ENCODE measurements around the gene CAVIN4.

CAVIN4 gene, protein sequence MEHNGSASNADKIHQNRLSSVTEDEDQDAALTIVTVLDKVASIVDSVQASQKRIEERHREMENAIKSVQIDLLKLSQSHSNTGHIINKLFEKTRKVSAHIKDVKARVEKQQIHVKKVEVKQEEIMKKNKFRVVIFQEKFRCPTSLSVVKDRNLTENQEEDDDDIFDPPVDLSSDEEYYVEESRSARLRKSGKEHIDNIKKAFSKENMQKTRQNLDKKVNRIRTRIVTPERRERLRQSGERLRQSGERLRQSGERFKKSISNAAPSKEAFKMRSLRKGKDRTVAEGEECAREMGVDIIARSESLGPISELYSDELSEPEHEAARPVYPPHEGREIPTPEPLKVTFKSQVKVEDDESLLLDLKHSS

DNA sequence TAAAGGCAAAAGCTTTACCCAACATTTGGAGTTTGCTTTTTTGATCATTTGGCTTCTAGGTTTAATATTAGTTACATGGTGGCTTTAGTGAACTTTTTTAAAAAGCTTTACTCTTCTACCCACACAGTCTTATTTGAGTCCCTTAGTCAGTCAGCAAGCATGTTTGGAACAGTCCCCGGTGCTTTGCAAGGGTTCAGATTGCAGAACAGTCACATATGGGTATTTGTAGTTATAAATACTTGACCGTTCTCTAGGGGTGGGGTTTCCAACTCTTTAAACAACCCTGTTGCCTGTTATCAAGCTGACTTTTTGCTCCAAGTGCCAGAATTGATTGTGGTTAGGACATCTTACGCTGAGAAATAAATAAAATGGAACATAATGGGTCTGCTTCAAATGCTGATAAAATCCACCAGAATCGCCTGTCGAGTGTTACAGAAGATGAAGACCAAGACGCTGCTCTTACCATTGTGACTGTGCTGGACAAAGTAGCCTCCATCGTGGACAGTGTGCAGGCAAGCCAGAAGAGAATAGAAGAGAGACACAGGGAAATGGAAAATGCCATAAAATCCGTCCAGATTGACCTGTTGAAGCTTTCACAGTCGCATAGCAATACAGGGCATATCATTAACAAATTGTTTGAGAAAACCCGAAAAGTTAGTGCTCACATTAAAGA is at the start of gene CAVIN4:
Gene CAVIN4 (plus strand): TSS at position 304 of the 673 bp plus-strand sequence. CDS start 65 bp downstream, at position 369.
- ATAC-seq: no peak
- TF ChIP-seq PPARA (CRISPR knock-in tag; IDR thresholded peaks at IDR 0.05; ENCODE audit: borderline replicate concordance): no peak
- TF ChIP-seq ZNF70 (CRISPR knock-in tag; IDR thresholded peaks at IDR 0.05): no peak
- no peak for TF ChIP-seq SNAI2 (CRISPR knock-in tag; IDR thresholded peaks at IDR 0.05)
- no peak for TF ChIP-seq TCF4 (CRISPR knock-in tag; IDR thresholded peaks at IDR 0.05; ENCODE audit: borderline replicate concordance)
- no peak for TF ChIP-seq ZFP30 (CRISPR knock-in tag; IDR thresholded peaks at IDR 0.05)
- TF ChIP-seq ZC3H10 (CRISPR knock-in tag; IDR thresholded peaks at IDR 0.05): no peak
- TF ChIP-seq, protein P1, sequence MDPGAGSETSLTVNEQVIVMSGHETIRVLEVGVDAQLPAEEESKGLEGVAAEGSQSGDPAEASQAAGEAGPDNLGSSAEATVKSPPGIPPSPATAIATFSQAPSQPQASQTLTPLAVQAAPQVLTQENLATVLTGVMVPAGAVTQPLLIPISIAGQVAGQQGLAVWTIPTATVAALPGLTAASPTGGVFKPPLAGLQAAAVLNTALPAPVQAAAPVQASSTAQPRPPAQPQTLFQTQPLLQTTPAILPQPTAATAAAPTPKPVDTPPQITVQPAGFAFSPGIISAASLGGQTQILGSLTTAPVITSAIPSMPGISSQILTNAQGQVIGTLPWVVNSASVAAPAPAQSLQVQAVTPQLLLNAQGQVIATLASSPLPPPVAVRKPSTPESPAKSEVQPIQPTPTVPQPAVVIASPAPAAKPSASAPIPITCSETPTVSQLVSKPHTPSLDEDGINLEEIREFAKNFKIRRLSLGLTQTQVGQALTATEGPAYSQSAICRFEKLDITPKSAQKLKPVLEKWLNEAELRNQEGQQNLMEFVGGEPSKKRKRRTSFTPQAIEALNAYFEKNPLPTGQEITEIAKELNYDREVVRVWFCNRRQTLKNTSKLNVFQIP (CRISPR knock-in tag; IDR thresholded peaks at IDR 0.05; ENCODE audit: borderline replicate concordance, low read depth): no peak
- TF ChIP-seq BACH2 (CRISPR knock-in tag; IDR thresholded peaks at IDR 0.05; ENCODE audit: borderline replicate concordance): no peak
- no peak for TF ChIP-seq RARB (CRISPR knock-in tag; IDR thresholded peaks at IDR 0.05)
- TF ChIP-seq, protein P2, sequence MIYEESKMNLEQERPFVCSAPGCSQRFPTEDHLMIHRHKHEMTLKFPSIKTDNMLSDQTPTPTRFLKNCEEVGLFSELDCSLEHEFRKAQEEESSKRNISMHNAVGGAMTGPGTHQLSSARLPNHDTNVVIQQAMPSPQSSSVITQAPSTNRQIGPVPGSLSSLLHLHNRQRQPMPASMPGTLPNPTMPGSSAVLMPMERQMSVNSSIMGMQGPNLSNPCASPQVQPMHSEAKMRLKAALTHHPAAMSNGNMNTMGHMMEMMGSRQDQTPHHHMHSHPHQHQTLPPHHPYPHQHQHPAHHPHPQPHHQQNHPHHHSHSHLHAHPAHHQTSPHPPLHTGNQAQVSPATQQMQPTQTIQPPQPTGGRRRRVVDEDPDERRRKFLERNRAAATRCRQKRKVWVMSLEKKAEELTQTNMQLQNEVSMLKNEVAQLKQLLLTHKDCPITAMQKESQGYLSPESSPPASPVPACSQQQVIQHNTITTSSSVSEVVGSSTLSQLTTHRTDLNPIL (CRISPR knock-in tag; IDR thresholded peaks at IDR 0.05; ENCODE audit: low read depth): no peak
- TF ChIP-seq GLIS3 (CRISPR knock-in tag; IDR thresholded peaks at IDR 0.05): no peak
- no peak for TF ChIP-seq OSR1 (CRISPR knock-in tag; IDR thresholded peaks at IDR 0.05)
- TF ChIP-seq TOX (CRISPR knock-in tag; IDR thresholded peaks at IDR 0.05; ENCODE audit: borderline replicate concordance): no peak
- TF ChIP-seq, protein P3, sequence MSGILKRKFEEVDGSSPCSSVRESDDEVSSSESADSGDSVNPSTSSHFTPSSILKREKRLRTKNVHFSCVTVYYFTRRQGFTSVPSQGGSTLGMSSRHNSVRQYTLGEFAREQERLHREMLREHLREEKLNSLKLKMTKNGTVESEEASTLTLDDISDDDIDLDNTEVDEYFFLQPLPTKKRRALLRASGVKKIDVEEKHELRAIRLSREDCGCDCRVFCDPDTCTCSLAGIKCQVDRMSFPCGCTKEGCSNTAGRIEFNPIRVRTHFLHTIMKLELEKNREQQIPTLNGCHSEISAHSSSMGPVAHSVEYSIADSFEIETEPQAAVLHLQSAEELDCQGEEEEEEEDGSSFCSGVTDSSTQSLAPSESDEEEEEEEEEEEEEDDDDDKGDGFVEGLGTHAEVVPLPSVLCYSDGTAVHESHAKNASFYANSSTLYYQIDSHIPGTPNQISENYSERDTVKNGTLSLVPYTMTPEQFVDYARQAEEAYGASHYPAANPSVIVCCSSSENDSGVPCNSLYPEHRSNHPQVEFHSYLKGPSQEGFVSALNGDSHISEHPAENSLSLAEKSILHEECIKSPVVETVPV (CRISPR knock-in tag; IDR thresholded peaks at IDR 0.05): no peak

DNA sequence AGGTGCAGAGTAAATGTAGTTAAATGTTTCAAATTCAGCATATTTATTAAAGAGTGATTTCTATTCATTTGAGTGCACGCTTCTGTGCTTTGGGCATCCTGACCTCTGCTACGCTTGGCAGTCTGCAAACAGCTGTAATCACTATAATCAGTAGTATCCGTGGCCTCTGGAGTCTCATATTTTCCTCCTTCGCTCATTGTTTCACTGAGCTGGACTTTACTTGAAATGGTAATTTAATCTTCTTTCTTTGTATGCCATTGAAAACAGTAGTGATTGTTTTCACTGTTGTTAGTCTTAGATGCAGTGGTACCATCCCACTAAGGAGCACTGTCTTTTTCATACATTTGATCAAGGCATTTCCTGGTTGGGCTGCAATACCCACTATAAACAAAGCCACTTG is 43.5 kb upstream of the CAVIN4 start:
- ATAC-seq: no peak
- no peak for TF ChIP-seq RARB (CRISPR knock-in tag; IDR thresholded peaks at IDR 0.05)
- no peak for TF ChIP-seq TOX (CRISPR knock-in tag; IDR thresholded peaks at IDR 0.05; ENCODE audit: borderline replicate concordance)
- TF ChIP-seq, protein P4, sequence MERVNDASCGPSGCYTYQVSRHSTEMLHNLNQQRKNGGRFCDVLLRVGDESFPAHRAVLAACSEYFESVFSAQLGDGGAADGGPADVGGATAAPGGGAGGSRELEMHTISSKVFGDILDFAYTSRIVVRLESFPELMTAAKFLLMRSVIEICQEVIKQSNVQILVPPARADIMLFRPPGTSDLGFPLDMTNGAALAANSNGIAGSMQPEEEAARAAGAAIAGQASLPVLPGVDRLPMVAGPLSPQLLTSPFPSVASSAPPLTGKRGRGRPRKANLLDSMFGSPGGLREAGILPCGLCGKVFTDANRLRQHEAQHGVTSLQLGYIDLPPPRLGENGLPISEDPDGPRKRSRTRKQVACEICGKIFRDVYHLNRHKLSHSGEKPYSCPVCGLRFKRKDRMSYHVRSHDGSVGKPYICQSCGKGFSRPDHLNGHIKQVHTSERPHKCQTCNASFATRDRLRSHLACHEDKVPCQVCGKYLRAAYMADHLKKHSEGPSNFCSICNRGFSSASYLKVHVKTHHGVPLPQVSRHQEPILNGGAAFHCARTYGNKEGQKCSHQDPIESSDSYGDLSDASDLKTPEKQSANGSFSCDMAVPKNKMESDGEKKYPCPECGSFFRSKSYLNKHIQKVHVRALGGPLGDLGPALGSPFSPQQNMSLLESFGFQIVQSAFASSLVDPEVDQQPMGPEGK (CRISPR knock-in tag; IDR thresholded peaks at IDR 0.05; ENCODE audit: borderline replicate concordance): no peak
- TF ChIP-seq ISL1 (CRISPR knock-in tag; IDR thresholded peaks at IDR 0.05): no peak
- TF ChIP-seq OSR1 (CRISPR knock-in tag; IDR thresholded peaks at IDR 0.05): no peak
- TF ChIP-seq ZFP30 (CRISPR knock-in tag; IDR thresholded peaks at IDR 0.05): no peak
- TF ChIP-seq, protein P5, sequence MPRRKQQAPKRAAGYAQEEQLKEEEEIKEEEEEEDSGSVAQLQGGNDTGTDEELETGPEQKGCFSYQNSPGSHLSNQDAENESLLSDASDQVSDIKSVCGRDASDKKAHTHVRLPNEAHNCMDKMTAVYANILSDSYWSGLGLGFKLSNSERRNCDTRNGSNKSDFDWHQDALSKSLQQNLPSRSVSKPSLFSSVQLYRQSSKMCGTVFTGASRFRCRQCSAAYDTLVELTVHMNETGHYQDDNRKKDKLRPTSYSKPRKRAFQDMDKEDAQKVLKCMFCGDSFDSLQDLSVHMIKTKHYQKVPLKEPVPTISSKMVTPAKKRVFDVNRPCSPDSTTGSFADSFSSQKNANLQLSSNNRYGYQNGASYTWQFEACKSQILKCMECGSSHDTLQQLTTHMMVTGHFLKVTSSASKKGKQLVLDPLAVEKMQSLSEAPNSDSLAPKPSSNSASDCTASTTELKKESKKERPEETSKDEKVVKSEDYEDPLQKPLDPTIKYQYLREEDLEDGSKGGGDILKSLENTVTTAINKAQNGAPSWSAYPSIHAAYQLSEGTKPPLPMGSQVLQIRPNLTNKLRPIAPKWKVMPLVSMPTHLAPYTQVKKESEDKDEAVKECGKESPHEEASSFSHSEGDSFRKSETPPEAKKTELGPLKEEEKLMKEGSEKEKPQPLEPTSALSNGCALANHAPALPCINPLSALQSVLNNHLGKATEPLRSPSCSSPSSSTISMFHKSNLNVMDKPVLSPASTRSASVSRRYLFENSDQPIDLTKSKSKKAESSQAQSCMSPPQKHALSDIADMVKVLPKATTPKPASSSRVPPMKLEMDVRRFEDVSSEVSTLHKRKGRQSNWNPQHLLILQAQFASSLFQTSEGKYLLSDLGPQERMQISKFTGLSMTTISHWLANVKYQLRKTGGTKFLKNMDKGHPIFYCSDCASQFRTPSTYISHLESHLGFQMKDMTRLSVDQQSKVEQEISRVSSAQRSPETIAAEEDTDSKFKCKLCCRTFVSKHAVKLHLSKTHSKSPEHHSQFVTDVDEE (CRISPR knock-in tag; IDR thresholded peaks at IDR 0.05): no peak
- TF ChIP-seq BACH2 (CRISPR knock-in tag; IDR thresholded peaks at IDR 0.05; ENCODE audit: borderline replicate concordance): no peak
- TF ChIP-seq PPARA (CRISPR knock-in tag; IDR thresholded peaks at IDR 0.05; ENCODE audit: borderline replicate concordance): no peak
- no peak for TF ChIP-seq ESRRG (CRISPR knock-in tag; IDR thresholded peaks at IDR 0.05)
- TF ChIP-seq SNAI2 (CRISPR knock-in tag; IDR thresholded peaks at IDR 0.05): no peak
- no peak for TF ChIP-seq GLIS3 (CRISPR knock-in tag; IDR thresholded peaks at IDR 0.05)
- TF ChIP-seq, protein P3 (CRISPR knock-in tag; IDR thresholded peaks at IDR 0.05): no peak
- no peak for TF ChIP-seq ZC3H10 (CRISPR knock-in tag; IDR thresholded peaks at IDR 0.05)
- TF ChIP-seq ZNF8 (CRISPR knock-in tag; IDR thresholded peaks at IDR 0.05): no peak
- no peak for TF ChIP-seq TCF4 (CRISPR knock-in tag; IDR thresholded peaks at IDR 0.05; ENCODE audit: borderline replicate concordance)
- TF ChIP-seq ZNF70 (CRISPR knock-in tag; IDR thresholded peaks at IDR 0.05): no peak
- no peak for TF ChIP-seq ZNF565 (CRISPR knock-in tag; conservative IDR thresholded peaks at IDR 0.05; ENCODE audit: low read depth)
- no peak for TF ChIP-seq CSDC2 (CRISPR knock-in tag; IDR thresholded peaks at IDR 0.05)
- no peak for TF ChIP-seq ARNTL (CRISPR knock-in tag; IDR thresholded peaks at IDR 0.05; ENCODE audit: borderline replicate concordance, low read depth)
